Activated CD8-positive, alpha-beta memory T cell treated with anti-CD3 and anti-CD28 coated beads, Interleukin-2, amount 10 ng/mL, durations not matched to agents 7 days and 5 days (primary cell): ENCODE results near the gene HSD11B2. TPM values are rescaled to one million over a fixed set of nuclear protein-coding genes. Genes with fewer than 3 reads are reported as not detected.
A peak's percentile ranks its signal among the peaks of the same experiment; 100 is the strongest.

Experiments used
- ATAC-seq: fragments of 150-1000 bp; cut with Tn5 transposase; one replicate; pipeline ENCODE4 v1.10.0; 2021; ENCODE audit warnings: moderate library complexity
- CTCF ChIA-PET: fragments of 350-600 bp; sonication (Branson Sonifier 250); formaldehyde crosslinking; loops from one replicate; lab custom pipeline; 2021; ENCODE audit warnings: antibody characterized with exemption; lab: Charles Lee
- DNase-seq: peaks from one replicate; pipeline ENCODE4 v3.0.0-alpha.2; 2020
- H3K27ac Mint-ChIP-seq: one replicate; pipeline ENCODE4 v1.8.0; 2021; ENCODE audit warnings: mild to moderate bottlenecking, mixed read lengths
- H3K27me3 Mint-ChIP-seq: one replicate; pipeline ENCODE4 v1.8.0; 2021; ENCODE audit warnings: mixed read lengths
- H3K36me3 Mint-ChIP-seq: one replicate; pipeline ENCODE4 v1.8.0; 2021; ENCODE audit warnings: mild to moderate bottlenecking, mixed read lengths
- H3K4me1 Mint-ChIP-seq: one replicate; pipeline ENCODE4 v1.8.0; 2021; ENCODE audit warnings: mixed read lengths
- H3K4me3 Mint-ChIP-seq: one replicate; pipeline ENCODE4 v1.8.0; 2021; ENCODE audit warnings: mild to moderate bottlenecking, moderate library complexity, mixed read lengths
- H3K9me3 Mint-ChIP-seq: one replicate; pipeline ENCODE4 v1.8.0; 2022; ENCODE audit warnings: low read depth, mixed read lengths
- total RNA-seq, 2 experiments: library from RNA; stranded (reverse); gene quantifications; one replicate each; pipeline ENCODE4 v1.2.3, GENCODE V29; 2021

Gene HSD11B2
- under 1 TPM in 1 of 2 experiments, not detected in 1; 0.14 TPM for total RNA-seq

- H3K27ac Mint-ChIP-seq, result no peak within 1 kb of the TSS
Observed at GRCh38 chr16:67430977-67431774, at the start of gene HSD11B2. HSD11B2 (plus strand) TSS chr16:67431121; CDS start chr16:67431249, 128 bp downstream.

GRCh38 chr16:67383284-67383683 is 47.6 kb upstream of the HSD11B2 start:
- Mint-ChIP-seq H3K27ac (no peak overlapping the region), H3K4me1 (no peaks in the 10 kb centered on the region), H3K4me3 (no peak overlapping the region), H3K36me3 (no peaks in the 10 kb centered on the region), H3K9me3 (no peaks in the 10 kb centered on the region), H3K27me3 (peaks cover 19% of the 10 kb centered on the region)
- ATAC-seq (no peak), DNase-seq (no peak)
- CTCF ChIA-PET, result interaction anchor here (0.6 to 1.8 kb wide), 4 partner anchors 17 to 79 kb away, joined by 3 to 5 read pairs (median 4); no protein-coding TSS in a partner anchor

More at GRCh38 chr16:67430977-67431774, at the start of gene HSD11B2:
- H3K9me3 Mint-ChIP-seq, result no peaks in the 10 kb centered on the region
- peaks cover 46% of the 10 kb centered on the region for H3K27me3 Mint-ChIP-seq
- CTCF ChIA-PET, result interaction anchor here (0.7 to 1.8 kb wide), 5 partner anchors 10 to 90 kb away, joined by 3 to 4 read pairs (median 3); partner anchors contain the start of gene ZDHHC1
- H3K36me3 Mint-ChIP-seq, result no peaks in the 10 kb centered on the region
- H3K4me1 Mint-ChIP-seq, result peaks cover 7% of the 10 kb centered on the region
- peak within 1 kb of the TSS; percentile 54 for H3K4me3 Mint-ChIP-seq
- DNase-seq, result no peak
- peak; percentile 59 for ATAC-seq

- H3K4me1 Mint-ChIP-seq, result no peaks in the 10 kb centered on the region
- no peaks in the 10 kb centered on the region for H3K36me3 Mint-ChIP-seq
- CTCF ChIA-PET, result interaction anchor here (0.6 to 1.8 kb wide), 4 partner anchors 15 to 266 kb away, joined by 3 to 6 read pairs (median 4); no protein-coding TSS in a partner anchor
- no peaks in the 10 kb centered on the region for H3K9me3 Mint-ChIP-seq
- ATAC-seq (no peak), DNase-seq (peak; percentile 29)
- H3K27me3 Mint-ChIP-seq, result peaks cover 21% of the 10 kb centered on the region
- no peak overlapping the region for H3K27ac Mint-ChIP-seq
- H3K4me3 Mint-ChIP-seq, result no peak overlapping the region
Observed at GRCh38 chr16:67384778-67385510, 46.0 kb upstream of the HSD11B2 start.

GRCh38 chr16:67386861-67387455 is 44.0 kb upstream of the HSD11B2 start:
- ATAC-seq, result no peak
- Mint-ChIP-seq H3K27me3 (peaks cover 21% of the 10 kb centered on the region), H3K4me1 (no peaks in the 10 kb centered on the region), H3K36me3 (no peaks in the 10 kb centered on the region), H3K4me3 (no peak overlapping the region), H3K9me3 (no peaks in the 10 kb centered on the region), H3K27ac (no peak overlapping the region)
- CTCF ChIA-PET, result interaction anchor here (1.0 to 1.8 kb wide), 2 partner anchors 13 to 41 kb away, joined by 3 to 6 read pairs; no protein-coding TSS in a partner anchor
- peak; percentile 21 for DNase-seq

- DNase-seq, result peak; percentile 25
- Mint-ChIP-seq H3K36me3 (no peaks in the 10 kb centered on the region), H3K4me1 (no peaks in the 10 kb centered on the region), H3K4me3 (no peak overlapping the region), H3K9me3 (no peaks in the 10 kb centered on the region), H3K27ac (no peak overlapping the region), H3K27me3 (peaks cover 27% of the 10 kb centered on the region)
- CTCF ChIA-PET, result no interaction called here
- ATAC-seq, result no peak
Observed at GRCh38 chr16:67387479-67388079, 43.3 kb upstream of the HSD11B2 start.

- CTCF ChIA-PET, result interaction anchor here (1.4 kb wide), 1 partner anchor 11 kb away, joined by 5 read pairs; no protein-coding TSS in a partner anchor
- no peaks in the 10 kb centered on the region for H3K4me1 Mint-ChIP-seq
- H3K4me3 Mint-ChIP-seq, result no peak overlapping the region
Observed at GRCh38 chr16:67388191-67388590, 42.7 kb upstream of the HSD11B2 start.

GRCh38 chr16:67388591-67388990 is 42.3 kb upstream of the HSD11B2 start:
- Mint-ChIP-seq H3K27me3 (peaks cover 34% of the 10 kb centered on the region), H3K9me3 (no peaks in the 10 kb centered on the region), H3K4me1 (peaks cover 1% of the 10 kb centered on the region), H3K36me3 (no peaks in the 10 kb centered on the region), H3K4me3 (no peak overlapping the region), H3K27ac (no peak overlapping the region)
- DNase-seq (peak; percentile 31), ATAC-seq (no peak)
- CTCF ChIA-PET, result interaction anchor here (1.0 to 1.4 kb wide), 2 partner anchors 11 to 40 kb away, joined by 3 to 5 read pairs; no protein-coding TSS in a partner anchor

More at GRCh38 chr16:67388191-67388590, 42.7 kb upstream of the HSD11B2 start:
- no peak for ATAC-seq
- H3K27ac Mint-ChIP-seq, result no peak overlapping the region
- no peaks in the 10 kb centered on the region for H3K9me3 Mint-ChIP-seq
- no peaks in the 10 kb centered on the region for H3K36me3 Mint-ChIP-seq
- peak; percentile 23 for DNase-seq
- H3K27me3 Mint-ChIP-seq, result peaks cover 32% of the 10 kb centered on the region

- Mint-ChIP-seq H3K27me3 (peaks cover 40% of the 10 kb centered on the region), H3K27ac (no peak overlapping the region), H3K4me1 (peaks cover 7% of the 10 kb centered on the region), H3K4me3 (no peak overlapping the region), H3K9me3 (no peaks in the 10 kb centered on the region), H3K36me3 (no peaks in the 10 kb centered on the region)
- CTCF ChIA-PET, result no interaction called here
- no peak for DNase-seq
- no peak for ATAC-seq
Observed at GRCh38 chr16:67389911-67390815, 40.8 kb upstream of the HSD11B2 start.

- H3K27me3 Mint-ChIP-seq, result peaks cover 41% of the 10 kb centered on the region
- CTCF ChIA-PET, result interaction anchor here (0.6 to 1.0 kb wide), 2 partner anchors 38 to 147 kb away, joined by 3 to 4 read pairs; no protein-coding TSS in a partner anchor
- no peak overlapping the region for H3K27ac Mint-ChIP-seq
- H3K9me3 Mint-ChIP-seq, result no peaks in the 10 kb centered on the region
- no peaks in the 10 kb centered on the region for H3K36me3 Mint-ChIP-seq
- ATAC-seq, result no peak
- H3K4me1 Mint-ChIP-seq, result peaks cover 7% of the 10 kb centered on the region
- no peak overlapping the region for H3K4me3 Mint-ChIP-seq
- no peak for DNase-seq
Observed at GRCh38 chr16:67390816-67391423, 40.0 kb upstream of the HSD11B2 start.

GRCh38 chr16:67391424-67392300 is 39.3 kb upstream of the HSD11B2 start:
- Mint-ChIP-seq H3K9me3 (no peaks in the 10 kb centered on the region), H3K27ac (no peak overlapping the region), H3K4me1 (peaks cover 7% of the 10 kb centered on the region), H3K36me3 (no peaks in the 10 kb centered on the region), H3K4me3 (no peak overlapping the region), H3K27me3 (peaks cover 42% of the 10 kb centered on the region)
- CTCF ChIA-PET, result interaction anchor here (0.6 to 1.7 kb wide), 3 partner anchors 25 to 146 kb away, joined by 3 to 5 read pairs (median 4); partner anchors contain the start of gene ZDHHC1
- no peak for ATAC-seq
- no peak for DNase-seq
